Embryonic facial prominence (tissue), 1 donor: Measurements from ENCODE around the gene LPP.

Experiments used
- DNase-seq: peaks from one replicate; pipeline ENCODE4 v3.0.0-alpha.2; 2016; ENCODE audit errors: extremely low spot score

LPP gene

DNA sequence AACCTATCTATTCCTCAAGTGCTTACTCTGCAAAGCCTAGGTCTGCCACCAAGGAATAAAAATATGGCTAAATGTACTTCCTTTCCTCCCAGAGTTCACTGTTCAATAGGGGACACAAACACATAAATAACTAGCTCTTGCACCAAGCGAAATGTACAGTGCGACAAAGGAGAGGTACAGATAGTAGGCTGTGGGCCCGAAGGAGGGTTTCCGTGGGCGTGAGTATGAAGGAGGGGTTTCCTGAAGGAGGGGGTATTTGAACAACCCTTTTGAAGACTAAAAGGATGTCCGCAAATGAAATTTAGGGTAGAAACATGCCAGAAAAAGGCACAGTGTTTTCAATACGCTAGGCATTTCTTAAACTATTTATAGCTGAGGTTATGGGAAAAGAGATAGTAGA, 207.9 kb downstream of the LPP start:
- DNase-seq: no peak

DNA sequence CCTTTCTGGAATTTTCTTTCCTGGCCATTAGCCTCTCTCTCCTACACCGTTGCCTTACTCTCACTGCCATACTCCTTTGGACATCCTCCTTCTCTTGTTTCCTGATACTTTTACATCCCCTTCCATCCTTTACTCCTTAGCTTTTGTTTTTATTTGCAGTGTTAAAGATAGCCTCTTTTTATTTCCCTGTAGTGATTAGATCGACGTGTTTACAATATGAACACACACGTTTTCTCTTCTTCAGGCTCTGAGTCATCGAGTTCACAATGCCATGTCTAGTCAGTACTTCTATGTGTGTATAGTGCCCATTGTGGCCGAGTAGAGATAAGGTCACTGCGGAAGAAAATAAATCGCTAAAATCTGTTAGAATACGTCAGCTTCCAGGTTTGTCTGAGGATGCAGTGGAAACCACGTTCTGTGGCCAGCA, 208.5 kb downstream of the LPP start:
- DNase-seq: no peak

DNA sequence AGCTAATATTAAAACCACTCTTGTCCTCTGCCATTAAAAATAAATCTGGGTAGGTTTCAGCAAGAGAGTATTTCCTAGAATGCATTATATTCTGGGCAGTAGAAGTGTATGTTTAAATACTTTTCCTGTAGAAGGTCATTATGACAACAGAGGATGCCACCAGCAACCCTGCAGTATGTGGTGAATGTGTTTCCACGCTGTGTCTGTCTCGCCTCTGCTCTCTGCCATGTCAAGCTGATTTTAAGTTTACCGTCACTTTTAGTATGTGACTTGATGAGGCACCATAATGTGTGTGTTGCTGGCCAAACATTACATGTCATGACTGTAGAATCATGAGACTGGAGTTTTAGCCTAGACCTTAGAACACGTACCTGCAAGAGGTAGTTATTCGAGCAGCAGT, 211.2 kb downstream of the LPP start:
- no peak for DNase-seq

DNA sequence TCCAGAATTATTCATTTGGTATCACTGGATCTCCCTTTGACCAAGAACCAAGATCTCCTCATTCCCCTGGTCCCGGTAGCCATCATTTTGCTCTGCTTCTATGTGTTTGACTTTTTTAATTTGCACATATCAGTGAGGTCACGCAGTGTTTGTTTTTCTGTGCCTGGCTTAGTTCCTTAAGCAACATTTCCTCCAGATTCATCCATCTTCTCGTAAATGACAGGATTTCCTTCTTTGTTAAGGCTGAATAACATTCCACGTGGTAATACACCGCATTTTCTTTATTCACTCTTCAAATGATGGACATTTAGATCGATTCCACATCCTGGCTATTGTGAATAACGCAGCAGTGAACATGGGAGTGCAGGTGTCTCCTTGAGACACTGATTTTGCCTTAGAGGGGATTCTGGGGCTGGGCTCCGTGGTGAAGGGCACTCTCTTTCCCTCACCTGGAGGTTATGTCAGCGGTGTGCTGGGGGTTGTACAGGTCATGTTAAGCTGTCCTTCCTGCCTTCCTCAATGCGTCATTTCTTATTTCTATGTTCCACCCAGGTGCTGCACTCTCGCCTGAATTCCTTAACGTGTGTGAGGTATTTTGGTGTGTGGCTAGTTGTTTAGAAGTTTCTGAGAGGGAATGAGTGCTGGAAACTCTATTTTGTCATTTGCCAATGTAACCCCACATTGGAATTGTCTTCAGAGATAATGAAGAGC, 212.2 kb downstream of the LPP start:
- DNase-seq: no peak

DNA sequence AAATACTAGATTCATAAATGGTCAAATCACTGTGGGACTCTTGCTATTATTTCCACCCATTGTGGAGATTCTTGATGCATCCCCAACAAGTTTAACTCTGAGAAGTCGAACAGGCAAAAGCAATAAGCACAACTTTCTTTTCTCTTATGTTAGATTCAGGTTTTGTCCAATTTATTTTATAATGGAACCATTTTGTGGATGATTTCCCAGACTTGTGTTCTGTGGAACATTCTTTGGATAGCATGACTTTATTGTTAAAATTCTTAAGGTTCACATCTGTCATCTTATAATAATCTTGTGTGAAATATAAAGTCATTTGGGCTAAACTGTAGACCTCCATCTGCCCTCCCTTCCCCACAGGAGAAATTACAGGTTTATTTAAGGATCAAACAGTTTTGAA, 213.7 kb downstream of the LPP start:
- DNase-seq: no peak

DNA sequence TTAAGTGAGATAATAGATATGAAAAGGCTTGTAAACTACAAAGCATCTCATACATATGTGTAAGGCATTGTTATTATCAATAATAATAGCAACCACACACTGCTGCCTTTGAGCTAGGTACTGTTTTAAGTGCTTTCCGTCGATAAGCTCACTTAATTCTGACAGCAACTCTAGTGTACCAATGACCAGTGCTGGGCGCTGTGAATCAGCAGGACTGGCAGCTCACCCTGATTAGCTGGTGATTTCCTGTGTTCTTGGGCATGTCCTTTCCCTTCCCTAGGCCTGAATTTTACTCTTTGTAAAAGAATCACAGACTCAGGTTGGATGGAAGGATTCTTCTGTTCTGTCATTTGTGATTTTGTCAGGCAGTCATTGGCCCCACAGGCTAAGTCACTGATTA, 215.6 kb downstream of the LPP start:
- no peak for DNase-seq

DNA sequence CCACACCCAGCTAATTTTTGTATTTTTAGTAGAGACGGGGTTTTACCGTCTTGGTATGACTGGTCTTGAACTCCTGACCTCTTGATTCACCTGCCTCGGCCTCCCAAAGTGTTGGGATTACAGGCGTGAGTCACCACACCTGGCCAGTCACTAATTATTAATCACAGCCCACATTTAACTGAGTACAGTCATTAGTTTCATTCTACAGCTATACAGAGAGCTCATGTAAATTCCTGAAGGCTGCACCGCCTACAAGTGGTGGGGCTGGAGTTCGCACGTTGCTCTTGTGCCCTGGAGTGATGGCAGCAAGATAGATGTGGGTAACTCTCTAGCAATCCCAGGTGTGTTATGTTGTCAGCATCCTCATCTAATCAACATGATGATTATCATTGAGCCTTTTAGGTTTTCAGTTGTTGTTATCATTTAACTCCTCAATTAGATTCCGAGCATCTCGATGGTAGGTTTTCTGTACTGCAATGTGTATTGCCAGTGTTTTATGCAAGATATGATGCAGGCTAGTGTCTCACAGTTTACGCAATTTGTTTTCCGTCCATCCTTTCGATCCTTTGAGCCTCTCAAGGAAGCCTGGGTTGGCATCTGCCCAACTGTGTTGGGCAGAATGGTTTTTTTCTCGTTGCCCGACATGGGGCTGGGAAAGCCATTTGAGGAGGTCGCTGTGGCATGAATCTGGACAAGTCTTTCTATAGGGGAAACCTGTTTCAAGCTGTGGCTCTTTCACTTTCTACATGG, 216.3 kb downstream of the LPP start:
- no peak for DNase-seq

DNA sequence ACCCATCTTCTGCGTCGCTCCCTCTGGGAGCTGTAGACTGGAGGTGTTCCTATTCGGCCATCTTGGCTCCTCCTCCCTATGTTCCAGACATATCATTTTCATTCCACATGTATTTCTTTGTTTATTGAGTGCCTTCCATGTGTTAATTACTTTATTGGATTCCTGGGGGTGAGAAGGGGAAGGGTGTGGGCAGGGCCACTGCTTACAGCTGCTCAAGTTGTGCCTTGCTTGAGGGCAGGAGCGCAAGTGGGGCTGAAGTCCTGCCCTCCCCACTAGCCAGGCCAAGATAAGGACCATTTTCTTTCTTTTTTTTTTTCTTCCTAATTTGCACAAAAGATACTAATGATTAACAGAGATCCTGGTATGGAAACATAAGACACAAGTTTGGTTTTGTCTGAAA, 224.8 kb downstream of the LPP start:
- no peak for DNase-seq

DNA sequence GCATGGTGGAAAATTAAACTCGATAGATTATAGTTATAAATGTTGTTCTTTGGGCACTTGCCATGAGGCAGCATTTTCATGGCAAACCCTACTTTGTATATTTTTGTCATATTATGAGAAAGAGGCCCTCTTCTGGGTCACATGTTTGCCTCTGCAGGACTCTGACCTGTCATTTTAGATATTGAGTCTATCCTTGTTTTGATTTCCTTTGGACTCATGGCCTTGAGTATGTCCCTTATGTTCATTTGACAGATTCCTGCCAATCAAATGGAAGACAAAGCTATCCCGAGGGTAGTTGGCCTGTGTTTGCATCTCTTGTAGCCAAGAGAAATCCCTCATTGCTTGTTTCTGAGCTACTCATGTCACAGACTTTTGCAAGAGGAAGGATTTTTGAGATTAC, 226.3 kb downstream of the LPP start:
- no peak for DNase-seq

DNA sequence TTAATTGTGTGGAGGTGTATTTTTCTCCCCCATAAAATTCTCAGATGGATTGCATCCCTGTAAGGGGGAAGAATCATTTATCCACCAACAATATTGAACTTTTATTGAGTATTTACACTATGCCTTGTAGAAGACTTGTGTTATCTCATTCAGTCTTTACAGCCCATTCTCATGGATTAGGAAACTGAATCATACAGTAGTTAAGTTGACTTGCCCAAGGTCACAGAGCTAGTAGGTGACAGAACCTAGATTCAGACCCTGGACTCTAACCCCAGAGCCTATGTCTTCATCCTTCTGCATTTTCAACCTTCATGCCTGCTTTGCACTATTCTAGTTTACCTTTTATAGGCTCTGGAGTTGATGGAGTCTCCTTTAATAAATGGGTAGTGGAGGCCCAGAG, 226.8 kb downstream of the LPP start:
- no peak for DNase-seq

DNA sequence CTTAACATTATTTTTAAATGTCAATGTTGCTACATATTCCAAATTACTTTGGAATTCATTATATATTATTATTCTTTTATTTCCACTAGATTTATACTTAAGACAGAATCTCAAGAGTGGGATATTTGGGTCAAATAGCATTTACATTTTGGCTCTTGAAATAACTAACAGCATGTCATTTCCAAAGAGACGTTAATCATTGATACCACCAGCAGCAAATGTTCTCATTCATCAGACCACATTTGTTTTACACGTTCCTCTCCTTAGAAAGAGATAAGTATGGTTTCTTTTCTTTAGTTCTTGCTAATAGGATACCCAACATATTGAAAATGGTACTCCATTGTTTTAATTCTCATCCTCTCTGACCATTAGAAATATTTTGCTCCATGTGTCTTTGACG, 229.8 kb downstream of the LPP start:
- no peak for DNase-seq

DNA sequence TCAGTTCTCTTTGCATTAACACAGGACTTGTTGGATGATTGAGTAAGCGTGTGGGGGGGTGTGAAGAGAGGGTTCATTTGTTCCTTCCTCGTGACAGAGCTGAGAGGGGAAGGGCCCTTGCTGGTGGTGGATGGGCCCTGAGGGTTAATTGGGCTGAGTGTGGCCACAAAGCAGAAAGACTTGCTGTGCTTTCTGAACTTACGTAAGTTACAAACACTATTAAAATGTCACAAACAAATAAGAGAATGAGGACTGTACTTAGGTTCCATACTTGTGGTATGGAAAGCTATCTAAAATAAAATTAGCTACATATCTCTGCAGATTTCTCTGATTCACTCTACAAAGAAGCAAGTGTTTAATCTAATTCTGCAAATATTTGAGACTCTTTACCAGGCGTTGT, 231.3 kb downstream of the LPP start:
- DNase-seq: no peak

DNA sequence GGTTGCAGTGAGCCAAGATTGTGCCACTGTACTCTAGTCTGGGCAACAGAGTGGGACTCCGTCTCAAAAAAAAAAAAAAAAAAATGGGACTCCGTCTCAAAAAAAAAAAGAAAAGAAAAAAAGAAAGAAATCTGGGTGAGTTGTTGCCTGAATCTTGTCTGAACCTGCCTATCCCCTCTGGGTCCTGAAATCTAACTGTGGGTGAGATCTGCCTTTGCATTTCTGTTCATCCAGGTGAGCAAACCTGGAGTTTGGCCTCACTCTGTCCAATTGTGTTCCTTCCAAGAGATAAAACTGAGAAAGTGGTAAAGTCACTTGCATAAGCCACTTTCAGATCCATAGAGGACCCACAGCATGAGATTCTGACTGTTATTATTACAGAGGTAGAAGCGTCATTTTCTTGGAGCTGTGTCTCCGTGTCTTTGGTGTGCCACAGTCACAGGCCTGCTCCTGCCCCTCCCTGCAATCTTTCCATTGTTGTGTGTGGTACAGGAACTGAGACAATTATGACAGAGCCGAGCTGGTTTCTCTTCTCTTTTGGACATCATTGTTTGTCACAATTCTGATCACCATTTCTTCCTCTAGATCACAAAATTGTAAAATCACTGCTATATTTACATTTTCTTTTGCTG, 235.9 kb downstream of the LPP start:
- DNase-seq: no peak

DNA sequence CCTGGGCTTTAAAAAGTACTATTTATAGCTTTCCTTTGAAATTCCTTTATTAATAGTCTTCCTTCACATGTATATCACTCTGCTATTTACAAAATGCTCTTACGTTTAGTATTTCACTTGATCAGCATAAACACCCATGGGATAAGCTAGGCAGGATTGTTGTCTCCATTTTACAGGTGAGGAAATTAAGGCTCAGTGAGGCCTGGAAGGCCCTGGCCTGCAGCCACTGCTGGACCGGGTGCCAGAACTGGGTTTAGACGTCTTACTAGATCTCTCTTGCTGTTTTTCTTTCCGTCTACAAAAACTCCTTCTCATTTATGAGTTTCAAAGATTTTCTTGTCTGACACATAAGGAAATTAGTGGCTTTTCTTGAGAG, 236.4 kb downstream of the LPP start:
- no peak for DNase-seq

DNA sequence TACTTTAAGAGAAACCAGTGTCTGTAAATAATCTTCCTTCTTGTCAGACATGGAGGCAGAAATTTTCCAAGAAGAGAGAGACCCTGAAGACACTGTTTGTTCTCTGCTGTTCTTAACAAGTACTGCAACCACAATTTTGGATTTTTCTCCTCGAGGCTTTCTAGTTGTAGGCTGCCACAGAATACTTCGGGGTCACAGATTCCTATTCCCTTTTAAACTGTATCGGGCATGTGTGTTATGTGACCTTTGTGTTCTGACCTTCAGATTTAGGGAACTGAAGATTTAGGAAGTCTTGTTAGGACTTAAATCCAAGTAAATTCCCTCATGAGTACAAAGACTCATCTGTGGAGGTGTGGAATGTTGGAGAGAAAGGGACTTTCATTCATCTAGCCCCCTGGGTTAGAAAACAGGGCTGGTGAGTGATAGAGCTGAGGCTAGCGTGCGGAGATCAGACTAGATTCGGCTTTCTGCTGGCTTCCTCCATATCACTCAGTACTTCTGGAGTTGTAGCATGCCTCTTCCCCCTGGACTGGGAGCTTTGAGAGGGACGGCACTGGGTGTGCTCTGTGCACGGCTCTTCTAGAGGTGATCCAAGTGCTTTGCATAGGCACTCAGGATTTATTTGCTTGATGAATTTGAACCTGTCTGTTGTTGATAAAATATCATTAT, 237.0 kb downstream of the LPP start:
- no peak for DNase-seq

DNA sequence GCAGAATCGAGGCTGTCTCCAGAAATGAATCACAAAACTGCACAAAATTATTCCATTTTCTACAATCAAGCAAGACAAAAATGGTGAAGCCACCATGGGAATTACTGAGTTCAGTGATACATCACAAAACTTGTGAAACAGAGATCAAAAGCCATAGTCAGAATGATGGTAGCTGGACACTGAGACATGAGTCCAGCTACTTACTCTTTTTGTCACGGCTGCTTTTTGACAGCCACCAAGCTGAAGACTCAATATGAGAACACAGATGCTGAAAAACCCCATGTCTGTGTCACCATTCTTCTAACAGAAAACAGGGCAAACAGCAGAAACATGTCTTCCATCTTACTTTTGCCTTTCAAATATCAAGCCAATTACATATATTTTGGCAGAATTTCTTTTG, 237.6 kb downstream of the LPP start:
- DNase-seq: no peak

DNA sequence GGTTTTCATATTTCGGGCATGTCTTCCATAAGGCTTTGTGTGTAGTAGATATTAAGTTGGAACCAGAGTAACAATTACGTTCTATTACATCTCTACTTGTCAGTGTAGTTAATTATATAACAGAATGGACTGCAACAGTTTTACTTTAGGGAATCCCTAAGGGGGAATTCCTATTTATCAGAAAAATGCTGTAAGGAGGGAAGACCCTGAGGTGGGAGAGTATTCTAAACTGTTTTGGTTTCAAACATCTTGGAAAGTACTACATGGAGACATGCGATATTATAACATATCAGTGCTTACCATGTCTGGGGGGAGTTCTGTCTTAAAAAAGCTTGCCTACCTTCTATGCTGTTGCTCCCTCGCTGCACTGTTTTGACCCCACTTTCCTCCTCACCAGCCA, 238.1 kb downstream of the LPP start:
- no peak for DNase-seq

DNA sequence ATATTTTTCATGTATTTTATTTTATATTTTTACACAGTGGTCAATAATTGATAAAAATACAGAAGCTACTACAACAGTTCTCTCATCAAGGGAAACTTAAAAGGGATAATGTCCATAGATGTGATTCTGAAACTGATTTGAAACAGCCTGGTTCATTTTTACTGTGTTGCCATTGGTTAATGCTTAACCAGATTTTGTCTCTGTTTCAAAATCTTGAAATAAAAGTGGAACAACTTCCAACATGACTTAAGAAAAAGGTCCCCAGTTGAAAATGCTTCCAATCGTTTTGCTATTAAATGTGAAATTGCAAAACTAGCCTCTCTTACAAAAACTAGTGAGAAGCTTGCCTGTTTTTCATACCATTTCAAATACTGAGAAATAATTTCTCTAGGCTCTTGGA, 240.7 kb downstream of the LPP start:
- DNase-seq: no peak

DNA sequence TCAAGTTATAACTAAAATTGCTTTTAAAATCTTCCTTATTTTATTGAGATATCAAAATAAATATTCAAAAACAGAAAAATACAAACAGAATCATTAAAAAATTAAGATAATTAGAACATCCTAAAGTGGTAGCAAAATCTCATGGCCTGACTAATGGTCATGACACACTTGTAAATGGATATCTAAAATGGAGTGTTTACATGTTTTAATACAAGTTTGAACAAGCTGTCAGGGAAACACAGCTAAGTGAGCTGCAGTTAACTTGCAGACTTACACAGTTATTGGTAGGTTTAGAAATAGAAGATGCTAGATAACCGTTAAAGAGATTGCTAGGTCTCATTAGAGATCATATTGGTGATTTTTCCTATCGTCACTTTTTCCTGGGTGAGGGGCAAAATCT, 242.3 kb downstream of the LPP start:
- no peak for DNase-seq

DNA sequence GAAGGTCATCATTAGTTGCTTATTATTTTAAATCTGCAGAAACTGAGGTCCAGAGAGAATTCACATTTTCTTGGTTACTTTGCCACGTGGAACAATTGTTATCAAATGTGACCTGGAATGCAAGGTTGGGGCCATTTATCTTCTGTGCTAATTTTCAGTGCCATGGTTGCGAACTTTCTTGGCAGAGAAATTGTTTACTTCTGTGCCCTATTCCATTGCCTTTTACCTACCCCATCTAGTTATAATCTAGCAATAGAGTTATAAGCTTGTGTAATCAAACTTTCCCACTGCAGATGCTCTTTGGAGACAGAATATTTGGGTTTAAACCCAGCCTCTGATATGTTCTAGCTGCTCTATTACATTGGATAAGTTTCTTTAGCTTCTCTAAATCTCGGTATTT, 242.9 kb downstream of the LPP start:
- DNase-seq: no peak

DNA sequence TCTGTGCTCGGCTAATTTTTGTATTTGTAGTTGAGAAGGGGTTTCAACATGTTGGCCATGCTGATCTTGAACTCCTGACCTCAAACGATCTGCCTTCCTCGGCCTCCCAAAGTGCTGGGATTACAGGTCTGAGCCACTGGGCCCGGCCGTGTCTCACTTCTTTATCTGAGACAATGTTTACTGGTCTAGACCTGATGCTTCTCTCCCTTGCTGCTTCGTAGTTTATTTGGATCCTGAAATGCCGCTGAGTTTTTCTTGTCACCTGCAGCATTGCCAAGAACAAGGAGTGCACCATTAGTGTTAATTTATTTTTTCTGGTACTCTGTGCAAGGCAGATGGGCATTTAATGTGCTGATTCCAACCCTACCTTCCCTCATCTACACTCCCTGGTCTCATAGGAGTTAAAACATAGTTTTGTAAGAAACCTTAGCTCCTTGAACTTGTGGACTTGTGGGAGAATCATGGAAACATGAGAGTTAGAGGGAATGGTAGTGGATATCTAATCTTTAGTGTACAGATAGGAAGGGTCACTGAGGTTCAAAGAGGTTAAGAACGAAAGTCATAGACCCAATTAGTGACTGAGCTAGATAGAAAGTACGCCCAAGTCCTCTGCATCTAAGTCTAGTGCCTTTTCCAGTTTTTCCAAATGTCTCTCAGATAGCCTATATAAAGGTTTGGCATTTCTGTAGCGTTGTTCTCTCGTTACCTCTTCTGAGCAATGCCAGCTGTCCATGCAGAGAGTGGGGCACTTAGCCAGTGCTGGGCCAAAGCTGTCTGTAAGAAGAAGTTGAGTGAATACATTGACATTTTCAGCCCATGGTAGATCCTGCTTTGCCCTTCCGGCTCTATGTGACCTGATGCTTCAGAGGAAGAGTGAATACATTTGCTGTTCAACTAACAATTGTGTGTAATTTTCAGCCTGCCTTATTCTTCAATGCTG, 244.1 kb downstream of the LPP start:
- no peak for DNase-seq
